Smooth muscle cell (in vitro differentiated cells): ENCODE measurements around the gene MICB. TPM values are rescaled to one million over a fixed set of nuclear protein-coding genes. Genes with fewer than 3 reads are reported as not detected.

Experiments
- DNase-seq: peaks from one replicate; lab custom pipeline; 2025; ENCODE audit not compliant: unreplicated experiment; lab: John Stamatoyannopoulos, UW
- H2AFZ ChIP-seq: fragments of 200-600 bp; sonication (generic); 2 replicates; pipeline ENCODE4 v1.6.0; 2016; ENCODE audit warnings: antibody characterized with exemption, low read depth, mild to moderate bottlenecking
- H3F3A ChIP-seq: fragments of 200-600 bp; sonication (generic); 2 replicates; pipeline ENCODE4 v1.6.0; 2017; ENCODE audit warnings: antibody characterized with exemption, low read depth
- H3K27ac ChIP-seq: fragments of 200-600 bp; sonication (generic); 2 replicates; pipeline ENCODE4 v1.5.1; 2016; ENCODE audit warnings: low read depth, mild to moderate bottlenecking
- H3K27me3 ChIP-seq: fragments of 200-600 bp; sonication (generic); 2 replicates; pipeline ENCODE4 v1.6.1; 2016; ENCODE audit warnings: low read depth, mild to moderate bottlenecking
- H3K36me3 ChIP-seq: fragments of 200-600 bp; sonication (generic); 2 replicates; pipeline ENCODE4 v1.5.1; 2016; ENCODE audit warnings: low read depth
- H3K4me1 ChIP-seq: fragments of 200-600 bp; sonication (generic); 2 replicates; pipeline ENCODE4 v1.5.1; 2016; ENCODE audit warnings: low read depth
- H3K4me2 ChIP-seq: fragments of 200-600 bp; sonication (generic); 2 replicates; pipeline ENCODE4 v1.6.0; 2016; ENCODE audit warnings: mild to moderate bottlenecking
- H3K4me3 ChIP-seq: fragments of 200-600 bp; sonication (generic); 2 replicates; pipeline ENCODE4 v1.5.1; 2016; ENCODE audit warnings: mild to moderate bottlenecking
- H3K79me2 ChIP-seq: fragments of 200-600 bp; sonication (generic); 2 replicates; pipeline ENCODE4 v1.6.0; 2016; ENCODE audit warnings: low read depth, mild to moderate bottlenecking
- H3K9ac ChIP-seq: fragments of 200-600 bp; sonication (generic); 2 replicates; pipeline ENCODE4 v1.6.0; 2016; ENCODE audit warnings: low read depth
- H3K9me3 ChIP-seq: fragments of 200-600 bp; sonication (generic); replicated peaks from 2 replicates; pipeline ENCODE4 v1.5.1; 2016; ENCODE audit warnings: low read depth
- H4K20me1 ChIP-seq: fragments of 200-600 bp; sonication (generic); 2 replicates; pipeline ENCODE4 v1.6.0; 2016; ENCODE audit warnings: low read depth
- CTCF ChIP-seq: fragments of 200-600 bp; sonication (generic); IDR thresholded peaks from 2 replicates; pipeline ENCODE4 v1.5.1; 2017; ENCODE audit warnings: borderline replicate concordance, mild to moderate bottlenecking, antibody characterized with exemption; ENCODE audit not compliant: insufficient read depth, poor library complexity, severe bottlenecking
- WGBS: methylation state at CpG from one replicate; pipeline ENCODE4 v1.1.7; 2016; ENCODE audit warnings: low lambda C conversion rate; 5-methylcytosine and 5-hydroxymethylcytosine counted together
- polyA plus RNA-seq: library from polyadenylated mRNA; unstranded; fragments of >200 nt; fragmentation: Nextera tagmentation; extraction: Ambion mirVana; gene quantifications from 2 replicates; pipeline ENCODE4 v1.2.1, GENCODE V29; 2016
- small RNA-seq: library from RNA; depleted of rRNA; stranded (forward); fragments of <200 nt; gene quantifications from one replicate; pipeline ENCODE3, GENCODE V24; 2014
- total RNA-seq: library from RNA; depleted of rRNA; stranded (reverse); fragments of >200 nt; gene quantifications from 2 replicates; pipeline ENCODE4 v1.2.3, GENCODE V29; 2014

The MICB gene
- total and polyA plus RNA-seq, 2 experiments from 2014 or later, result 2.4 to 2.9 TPM

- Histone ChIP-seq H4K20me1 (no peaks in the 10 kb centered on the region), H3K4me3 (no peak overlapping the region), H3K9me3 (no peaks in the 10 kb centered on the region), H2AFZ (no peak overlapping the region), H3K4me1 (peaks cover 6% of the 10 kb centered on the region), H3K4me2 (peak overlapping the region; percentile 50), H3K79me2 (no peaks in the 10 kb centered on the region), H3K27me3 (no peaks in the 10 kb centered on the region), H3F3A (peaks cover 26% of the 10 kb centered on the region), H3K36me3 (no peaks in the 10 kb centered on the region), H3K27ac (peak overlapping the region; percentile 89), H3K9ac (peak overlapping the region; percentile 5)
- no peak for DNase-seq
- 40% methylated on average over 7 of the region's 7 CpGs for WGBS
- no peak for TF ChIP-seq CTCF
These were observed 62.2 kb downstream of the MICB start for GRCh38 chr6:31559958-31560696.

- peak overlapping the region; percentile 89 for H3K27ac ChIP-seq
- TF ChIP-seq CTCF, result no peak
- H3K36me3 ChIP-seq, result no peaks in the 10 kb centered on the region
- no peak overlapping the region for H2AFZ ChIP-seq
- no peaks in the 10 kb centered on the region for H3K9me3 ChIP-seq
- peaks cover 26% of the 10 kb centered on the region for H3F3A ChIP-seq
- H3K9ac ChIP-seq, result no peak overlapping the region
- peak overlapping the region; percentile 50 for H3K4me2 ChIP-seq
- H3K4me1 ChIP-seq, result peaks cover 6% of the 10 kb centered on the region
- DNase-seq, result no peak
- H3K4me3 ChIP-seq, result no peak overlapping the region
- no peaks in the 10 kb centered on the region for H3K79me2 ChIP-seq
- no peaks in the 10 kb centered on the region for H4K20me1 ChIP-seq
- H3K27me3 ChIP-seq, result no peaks in the 10 kb centered on the region
These were observed 62.7 kb downstream of the MICB start for GRCh38 chr6:31560697-31561058.

Small RNA genes within 50 kb of the gene (small RNA-seq; reads per million reads assigned to genes)
- not detected for gene AL663061.1
- not detected for gene RF00019
- gene SNORD117, result 740 reads per million, percentile 100 among the genes with 10 or more reads in this experiment
- not detected for gene SNORD84

Other genes starting within 250 kb of the MICB start
- gene HLA-C, start 226.1 kb upstream of the MICB start, total RNA-seq, result 209 and 256 TPM in 2 replicates
- 387 and 404 TPM in 2 replicates for gene HLA-C, start 226.1 kb upstream of the MICB start, polyA plus RNA-seq
- gene HLA-B, start 141.0 kb upstream of the MICB start, total RNA-seq, result 238 and 2,794 TPM in 2 replicates
- gene HLA-B, start 141.0 kb upstream of the MICB start, polyA plus RNA-seq, result 605 and 646 TPM in 2 replicates
- 45.8 and 54.2 TPM in 2 replicates for gene MICA, start 94.5 kb upstream of the MICB start, total RNA-seq
- gene MICA, start 94.5 kb upstream of the MICB start, polyA plus RNA-seq, result 60.8 and 61.5 TPM in 2 replicates
- not detected in 2 replicates for gene MCCD1, start 30.8 kb downstream of the MICB start, total RNA-seq
- gene MCCD1, start 30.8 kb downstream of the MICB start, polyA plus RNA-seq, result not detected in 2 replicates
- 137 and 153 TPM in 2 replicates for gene DDX39B, start 43.9 kb downstream of the MICB start, total RNA-seq
- 117 and 146 TPM in 2 replicates for gene DDX39B, start 43.9 kb downstream of the MICB start, polyA plus RNA-seq
- gene ATP6V1G2, start 48.5 kb downstream of the MICB start, total RNA-seq, result 0.90 and 1.0 TPM in 2 replicates
- gene ATP6V1G2, start 48.5 kb downstream of the MICB start, polyA plus RNA-seq, result 2.3 and 2.4 TPM in 2 replicates
- 8.1 and 28.2 TPM in 2 replicates for gene NFKBIL1, start 49.5 kb downstream of the MICB start, total RNA-seq
- 23.5 and 25.9 TPM in 2 replicates for gene NFKBIL1, start 49.5 kb downstream of the MICB start, polyA plus RNA-seq
- 1.8 TPM in 1 of 2 replicates, not detected in the other for gene LTA, start 74.1 kb downstream of the MICB start, total RNA-seq
- 0.74 TPM in 1 of 2 replicates, not detected in the other for gene LTA, start 74.1 kb downstream of the MICB start, polyA plus RNA-seq
- gene TNF, start 77.4 kb downstream of the MICB start, total RNA-seq, result 0.94 and 3.0 TPM in 2 replicates
- 1.5 and 2.4 TPM in 2 replicates for gene TNF, start 77.4 kb downstream of the MICB start, polyA plus RNA-seq
- 1.5 TPM in 1 of 2 replicates, not detected in the other for gene LTB, start 84.3 kb downstream of the MICB start, total RNA-seq
- gene LTB, start 84.3 kb downstream of the MICB start, polyA plus RNA-seq, result 0.75 and 6.3 TPM in 2 replicates
- not detected in 2 replicates for gene LST1, start 88.1 kb downstream of the MICB start, total RNA-seq
- 1.4 and 1.7 TPM in 2 replicates for gene LST1, start 88.1 kb downstream of the MICB start, polyA plus RNA-seq
- not detected in 2 replicates for gene NCR3, start 94.9 kb downstream of the MICB start, total RNA-seq
- 0.22 and 0.48 TPM in 2 replicates for gene NCR3, start 94.9 kb downstream of the MICB start, polyA plus RNA-seq
- not detected in 2 replicates for gene AIF1, start 117.1 kb downstream of the MICB start, total RNA-seq
- not detected in 2 replicates for gene AIF1, start 117.1 kb downstream of the MICB start, polyA plus RNA-seq
- gene PRRC2A, start 122.6 kb downstream of the MICB start, total RNA-seq, result 44.7 and 47.6 TPM in 2 replicates
- gene PRRC2A, start 122.6 kb downstream of the MICB start, polyA plus RNA-seq, result 58.0 and 75.3 TPM in 2 replicates
- gene BAG6, start 154.5 kb downstream of the MICB start, total RNA-seq, result 75.9 and 123 TPM in 2 replicates
- gene BAG6, start 154.5 kb downstream of the MICB start, polyA plus RNA-seq, result 74.8 and 85.8 TPM in 2 replicates
- 2.3 and 2.7 TPM in 2 replicates for gene APOM, start 157.7 kb downstream of the MICB start, total RNA-seq
- gene APOM, start 157.7 kb downstream of the MICB start, polyA plus RNA-seq, result 1.1 and 2.7 TPM in 2 replicates
- gene C6orf47, start 162.6 kb downstream of the MICB start, total RNA-seq, result 7.1 and 8.9 TPM in 2 replicates
- gene C6orf47, start 162.6 kb downstream of the MICB start, polyA plus RNA-seq, result 15.5 and 20.1 TPM in 2 replicates
- 12.5 and 17.2 TPM in 2 replicates for gene GPANK1, start 166.9 kb downstream of the MICB start, total RNA-seq
- gene GPANK1, start 166.9 kb downstream of the MICB start, polyA plus RNA-seq, result 19.6 and 20.1 TPM in 2 replicates
- gene CSNK2B, start 167.9 kb downstream of the MICB start, total RNA-seq, result 228 and 313 TPM in 2 replicates
- gene CSNK2B, start 167.9 kb downstream of the MICB start, polyA plus RNA-seq, result 195 and 226 TPM in 2 replicates
- gene LY6G5B, start 171.8 kb downstream of the MICB start, total RNA-seq, result 1.5 and 7.5 TPM in 2 replicates
- 5.6 and 16.2 TPM in 2 replicates for gene LY6G5B, start 171.8 kb downstream of the MICB start, polyA plus RNA-seq
- gene LY6G5C, start 182.9 kb downstream of the MICB start, total RNA-seq, result 0.18 and 0.67 TPM in 2 replicates
- gene LY6G5C, start 182.9 kb downstream of the MICB start, polyA plus RNA-seq, result 3.8 and 5.2 TPM in 2 replicates
- 24.9 and 32.8 TPM in 2 replicates for gene ABHD16A, start 205.2 kb downstream of the MICB start, total RNA-seq
- gene ABHD16A, start 205.2 kb downstream of the MICB start, polyA plus RNA-seq, result 39.9 and 40.5 TPM in 2 replicates
- gene LY6G6F, start 208.7 kb downstream of the MICB start, total RNA-seq, result not detected in 2 replicates
- not detected in 2 replicates for gene LY6G6F, start 208.7 kb downstream of the MICB start, polyA plus RNA-seq
- not detected in 2 replicates for gene LY6G6D, start 217.2 kb downstream of the MICB start, total RNA-seq
- not detected in 2 replicates for gene LY6G6D, start 217.2 kb downstream of the MICB start, polyA plus RNA-seq
- 3.8 and 5.2 TPM in 2 replicates for gene LY6G6C, start 223.6 kb downstream of the MICB start, total RNA-seq
- gene LY6G6C, start 223.6 kb downstream of the MICB start, polyA plus RNA-seq, result 3.9 and 7.2 TPM in 2 replicates
- 0.09 TPM in 1 of 2 replicates, not detected in the other for gene MPIG6B, start 225.2 kb downstream of the MICB start, total RNA-seq
- gene MPIG6B, start 225.2 kb downstream of the MICB start, polyA plus RNA-seq, result 1.1 TPM in 1 of 2 replicates, not detected in the other
- 62.9 and 104 TPM in 2 replicates for gene DDAH2, start 231.2 kb downstream of the MICB start, total RNA-seq
- gene DDAH2, start 231.2 kb downstream of the MICB start, polyA plus RNA-seq, result 122 and 134 TPM in 2 replicates
- 373 and 417 TPM in 2 replicates for gene CLIC1, start 238.4 kb downstream of the MICB start, total RNA-seq
- gene CLIC1, start 238.4 kb downstream of the MICB start, polyA plus RNA-seq, result 610 and 628 TPM in 2 replicates
- gene MSH5, start 241.9 kb downstream of the MICB start, total RNA-seq, result 10.6 and 15.4 TPM in 2 replicates
- gene MSH5, start 241.9 kb downstream of the MICB start, polyA plus RNA-seq, result 4.7 and 10.5 TPM in 2 replicates